ENCODE measurements around the gene MAF. TPM values are rescaled to one million over a fixed set of nuclear protein-coding genes. Genes with fewer than 3 reads are reported as not detected.

Gene MAF
- total RNA-seq, 1 experiment from 2014 or later: 3.2 TPM

GRCh38 chr16:79627092-79627491 lies 26.6 kb upstream of the MAF start:
- Histone ChIP-seq H3K4me1 (peaks cover 7% of the 10 kb centered on the region; the same call in 1 of the 2 replicates), H3K27ac (no peak overlapping the region), H3K36me3 (no peaks in the 10 kb centered on the region)

GRCh38 chr16:79625738-79626137 lies 25.2 kb upstream of the MAF start:
- H3K27ac ChIP-seq: no peak overlapping the region
- H3K27me3 ChIP-seq: no peaks in the 10 kb centered on the region
- peaks cover 7% of the 10 kb centered on the region; the same call in 1 of the 2 replicates for H3K4me1 ChIP-seq
- DNase-seq: no peak
- no peaks in the 10 kb centered on the region for H3K9me3 ChIP-seq (replicated peaks)
- H3K4me3 ChIP-seq: no peak overlapping the region
- no peaks in the 10 kb centered on the region for H3K36me3 ChIP-seq

More at GRCh38 chr16:79627092-79627491, 26.6 kb upstream of the MAF start:
- Histone ChIP-seq H3K4me3 (no peak overlapping the region), H3K27me3 (no peaks in the 10 kb centered on the region), H3K9me3 (replicated peaks) (no peaks in the 10 kb centered on the region)
- DNase-seq: no peak

GRCh38 chr16:79623824-79624223 lies 23.3 kb upstream of the MAF start:
- Histone ChIP-seq H3K9me3 (replicated peaks) (no peaks in the 10 kb centered on the region), H3K27me3 (no peaks in the 10 kb centered on the region), H3K36me3 (no peaks in the 10 kb centered on the region), H3K4me1 (peaks cover 7% of the 10 kb centered on the region; the same call in 1 of the 2 replicates), H3K4me3 (no peak overlapping the region), H3K27ac (no peak overlapping the region)
- no peak for DNase-seq

- H3K4me1 ChIP-seq: no peaks in the 10 kb centered on the region
- H3K27ac ChIP-seq: no peak overlapping the region
These were observed 22.5 kb upstream of the MAF start for GRCh38 chr16:79623062-79623461.

GRCh38 chr16:79621027-79621426 lies 20.5 kb upstream of the MAF start:
- Histone ChIP-seq H3K27me3 (no peaks in the 10 kb centered on the region), H3K36me3 (no peaks in the 10 kb centered on the region), H3K4me1 (no peaks in the 10 kb centered on the region), H3K27ac (no peak overlapping the region), H3K9me3 (replicated peaks) (no peaks in the 10 kb centered on the region), H3K4me3 (no peak overlapping the region)
- no peak for DNase-seq

More at GRCh38 chr16:79623062-79623461, 22.5 kb upstream of the MAF start:
- Histone ChIP-seq H3K27me3 (no peaks in the 10 kb centered on the region), H3K9me3 (replicated peaks) (no peaks in the 10 kb centered on the region), H3K4me3 (no peak overlapping the region), H3K36me3 (no peaks in the 10 kb centered on the region)
- no peak for DNase-seq

- no peak overlapping the region for H3K27ac ChIP-seq
- H3K4me1 ChIP-seq: no peaks in the 10 kb centered on the region
- no peaks in the 10 kb centered on the region for H3K36me3 ChIP-seq
- DNase-seq: no peak
- no peak overlapping the region for H3K4me3 ChIP-seq
- no peaks in the 10 kb centered on the region for H3K27me3 ChIP-seq
- no peaks in the 10 kb centered on the region for H3K9me3 ChIP-seq (replicated peaks)
These were observed 18.1 kb upstream of the MAF start for GRCh38 chr16:79618692-79619050.

- H3K4me3 ChIP-seq: no peak overlapping the region
- no peaks in the 10 kb centered on the region for H3K27me3 ChIP-seq
- no peaks in the 10 kb centered on the region for H3K9me3 ChIP-seq (replicated peaks)
- H3K36me3 ChIP-seq: no peaks in the 10 kb centered on the region
- no peaks in the 10 kb centered on the region for H3K4me1 ChIP-seq
- H3K27ac ChIP-seq: no peak overlapping the region
- no peak for DNase-seq
These were observed 17.6 kb upstream of the MAF start for GRCh38 chr16:79618041-79618691.

- H3K4me3 ChIP-seq: no peak overlapping the region
- no peaks in the 10 kb centered on the region for H3K4me1 ChIP-seq
- DNase-seq: no peak
- H3K27ac ChIP-seq: no peak overlapping the region
- no peaks in the 10 kb centered on the region for H3K36me3 ChIP-seq
- no peaks in the 10 kb centered on the region for H3K27me3 ChIP-seq
- no peaks in the 10 kb centered on the region for H3K9me3 ChIP-seq (replicated peaks)
These were observed 12.5 kb upstream of the MAF start for GRCh38 chr16:79613009-79613408.

GRCh38 chr16:79612207-79612606 lies 11.7 kb upstream of the MAF start:
- no peak overlapping the region for H3K27ac ChIP-seq
- 0 out of 2 replicates have a peak, but pooled peaks cover 6% of the 10 kb centered on the region for H3K4me1 ChIP-seq
- H3K9me3 ChIP-seq (replicated peaks): no peaks in the 10 kb centered on the region
- no peaks in the 10 kb centered on the region for H3K27me3 ChIP-seq
- H3K4me3 ChIP-seq: no peak overlapping the region
- DNase-seq: no peak
- no peaks in the 10 kb centered on the region for H3K36me3 ChIP-seq

GRCh38 chr16:79610771-79611170 lies 10.2 kb upstream of the MAF start:
- no peak for DNase-seq
- Histone ChIP-seq H3K4me1 (0 out of 2 replicates have a peak, but pooled peaks cover 6% of the 10 kb centered on the region), H3K9me3 (replicated peaks) (no peaks in the 10 kb centered on the region), H3K27me3 (no peaks in the 10 kb centered on the region), H3K27ac (no peak overlapping the region), H3K36me3 (no peaks in the 10 kb centered on the region), H3K4me3 (no peak overlapping the region)

- Histone ChIP-seq H3K4me1 (0 out of 2 replicates have a peak, but pooled peaks cover 6% of the 10 kb centered on the region), H3K4me3 (no peak overlapping the region), H3K27ac (no peak overlapping the region), H3K27me3 (no peaks in the 10 kb centered on the region), H3K36me3 (no peaks in the 10 kb centered on the region), H3K9me3 (replicated peaks) (no peaks in the 10 kb centered on the region)
- DNase-seq: no peak
These were observed 9.3 kb upstream of the MAF start for GRCh38 chr16:79609861-79610260.

GRCh38 chr16:79608976-79609375 lies 8.4 kb upstream of the MAF start:
- Histone ChIP-seq H3K4me3 (no peak overlapping the region), H3K27ac (no peak overlapping the region), H3K27me3 (no peaks in the 10 kb centered on the region), H3K9me3 (replicated peaks) (no peaks in the 10 kb centered on the region), H3K4me1 (0 out of 2 replicates have a peak, but pooled peaks cover 6% of the 10 kb centered on the region), H3K36me3 (no peaks in the 10 kb centered on the region)
- no peak for DNase-seq

- Histone ChIP-seq H3K4me1 (0 out of 2 replicates have a peak, but pooled peaks cover 6% of the 10 kb centered on the region), H3K4me3 (no peak overlapping the region), H3K27me3 (no peaks in the 10 kb centered on the region), H3K36me3 (no peaks in the 10 kb centered on the region), H3K27ac (no peak overlapping the region), H3K9me3 (replicated peaks) (no peaks in the 10 kb centered on the region)
- peak in 1 of 2 experiments; percentile 43 for DNase-seq
These were observed 7.0 kb upstream of the MAF start for GRCh38 chr16:79607587-79607986.

GRCh38 chr16:79605999-79606398 lies 5.5 kb upstream of the MAF start:
- Histone ChIP-seq H3K9me3 (replicated peaks) (no peaks in the 10 kb centered on the region), H3K27ac (no peak overlapping the region), H3K4me1 (0 out of 2 replicates have a peak, but pooled peaks cover 6% of the 10 kb centered on the region), H3K27me3 (no peaks in the 10 kb centered on the region), H3K36me3 (no peaks in the 10 kb centered on the region), H3K4me3 (no peak overlapping the region)
- DNase-seq: no peak

GRCh38 chr16:79603055-79603454 lies 2.5 kb upstream of the MAF start:
- Histone ChIP-seq H3K27me3 (no peaks in the 10 kb centered on the region), H3K4me1 (0 out of 2 replicates have a peak, but pooled peaks cover 6% of the 10 kb centered on the region), H3K4me3 (no peak overlapping the region), H3K27ac (no peak overlapping the region), H3K9me3 (replicated peaks) (no peaks in the 10 kb centered on the region), H3K36me3 (no peaks in the 10 kb centered on the region)
- DNase-seq: no peak

GRCh38 chr16:79602628-79603014 lies 2.1 kb upstream of the MAF start:
- peak overlapping the region; percentile 64 for H3K4me3 ChIP-seq
- DNase-seq: no peak
- no peaks in the 10 kb centered on the region for H3K27me3 ChIP-seq
- no peak overlapping the region for H3K27ac ChIP-seq
- H3K36me3 ChIP-seq: no peaks in the 10 kb centered on the region
- H3K4me1 ChIP-seq: 0 out of 2 replicates have a peak, but pooled peaks cover 4% of the 10 kb centered on the region
- no peaks in the 10 kb centered on the region for H3K9me3 ChIP-seq (replicated peaks)

All from SJCRH30 (cell line).